Femur (tissue), 1 donor: ENCODE measurements around the gene TTC7B.

Experiments
- DNase-seq: peaks from one replicate; pipeline ENCODE4 v3.0.0-alpha.2; 2017

The TTC7B gene

DNA sequence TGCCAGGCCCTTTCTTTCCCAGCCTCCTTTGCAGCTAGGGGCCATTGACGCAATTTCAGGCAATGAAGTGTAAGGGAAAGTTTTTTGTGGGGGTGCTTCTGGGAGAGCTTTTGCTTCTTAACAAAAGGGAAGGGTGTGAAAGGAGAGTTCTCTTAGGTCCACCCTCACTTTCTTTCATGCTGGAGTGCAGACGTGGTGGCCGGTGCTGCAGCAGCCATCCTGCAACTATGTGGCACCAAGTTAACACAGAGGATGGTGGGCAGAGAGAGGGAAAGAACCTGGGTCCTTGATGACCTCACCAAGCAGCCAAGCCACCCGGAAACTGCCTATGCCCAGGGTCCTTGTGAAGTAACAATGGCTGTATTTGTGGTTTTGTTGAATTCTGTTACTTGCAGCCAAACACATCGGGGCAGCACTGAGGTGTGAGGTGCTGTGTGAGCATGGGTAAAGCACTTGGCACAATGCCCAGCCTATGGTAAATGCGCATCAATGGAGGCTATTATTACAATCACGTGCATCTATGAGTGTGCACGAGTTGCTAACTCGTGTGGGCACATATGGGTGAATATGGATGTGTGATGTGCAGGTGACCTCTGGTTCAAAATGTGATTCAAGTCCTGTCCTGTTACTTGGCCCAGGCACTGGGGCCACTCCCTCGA lies 296.8 kb downstream of the TTC7B start:
- DNase-seq = no peak

GRCh38 chr14:90518941-90519256 lies 297.3 kb downstream of the TTC7B start:
- DNase-seq = no peak

DNA sequence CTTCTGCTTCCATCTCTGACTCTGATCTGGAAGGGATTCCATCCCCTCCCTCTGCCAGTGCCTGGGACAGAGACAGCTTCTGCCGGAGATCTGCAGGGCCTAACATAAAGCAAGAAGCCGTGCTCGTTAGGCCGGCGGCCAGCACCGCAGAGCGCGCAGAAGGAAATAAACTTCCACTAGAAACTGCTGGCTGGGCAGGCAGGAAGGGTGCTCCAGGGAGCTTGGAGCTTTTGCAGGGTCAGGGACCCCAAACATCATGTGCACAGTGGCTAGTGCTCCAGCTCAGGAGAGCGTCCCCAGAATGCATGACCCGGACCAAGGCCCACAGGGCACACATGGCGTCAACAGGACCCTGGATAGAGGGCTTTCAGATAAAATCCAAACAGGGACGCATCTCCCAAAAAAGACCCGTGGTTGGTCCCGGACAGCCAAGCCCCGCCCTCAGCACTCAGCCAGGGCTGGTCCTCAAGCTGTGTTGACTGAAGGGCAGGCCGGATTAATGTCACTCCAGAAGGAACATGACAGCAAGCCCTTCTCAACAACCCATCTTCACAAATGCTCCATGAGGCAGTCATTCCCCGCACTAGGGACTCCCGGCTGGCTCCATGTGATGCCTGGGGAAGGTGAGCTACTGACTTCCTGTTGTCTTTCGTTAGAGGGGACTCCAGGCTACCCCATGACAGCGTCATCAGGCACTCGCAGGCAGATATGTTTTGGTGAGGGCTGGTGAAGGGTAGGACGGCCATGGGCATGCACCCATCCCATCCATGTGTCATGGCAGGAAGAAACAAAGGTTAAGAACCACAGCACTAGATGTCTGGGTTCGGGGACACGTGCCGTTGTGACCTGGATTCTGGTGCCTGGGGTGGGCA lies 297.9 kb downstream of the TTC7B start:
- peak; percentile 66 for DNase-seq

GRCh38 chr14:90517076-90517841 lies 299.0 kb downstream of the TTC7B start:
- no peak for DNase-seq

- no peak for DNase-seq
Measured at GRCh38 chr14:90514566-90514965, 301.7 kb downstream of the TTC7B start.

- DNase-seq = no peak
Measured at GRCh38 chr14:90514015-90514398, 302.2 kb downstream of the TTC7B start.

- DNase-seq = peak; percentile 89
Measured at GRCh38 chr14:90513161-90514014, 302.8 kb downstream of the TTC7B start.

GRCh38 chr14:90512329-90512991 lies 303.8 kb downstream of the TTC7B start:
- DNase-seq = no peak

DNA sequence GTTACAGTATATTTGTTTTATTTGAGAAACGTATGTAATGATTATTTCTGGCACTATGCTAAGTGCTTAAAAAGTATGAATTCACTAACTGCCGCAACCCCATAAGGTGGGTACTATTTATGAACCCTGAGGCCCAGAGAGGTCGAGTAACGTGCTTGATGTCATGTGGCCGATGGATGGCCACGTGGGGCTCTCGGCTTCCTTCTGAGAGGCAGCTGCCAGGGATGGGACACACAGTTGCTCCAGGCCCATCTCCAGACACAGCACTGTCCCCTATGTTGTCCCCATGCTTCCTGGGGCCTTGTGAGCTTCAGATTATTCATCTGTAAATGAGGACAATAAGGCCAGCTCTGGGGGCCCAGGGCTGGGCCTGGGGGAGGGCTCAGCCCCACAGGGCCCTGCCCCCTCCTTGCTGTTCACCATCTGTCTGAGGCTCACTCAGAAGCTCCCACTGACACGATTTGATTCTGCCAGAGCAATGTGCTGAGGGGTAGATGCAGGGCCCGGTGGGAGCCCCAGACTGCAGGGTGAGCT lies 304.4 kb downstream of the TTC7B start:
- DNase-seq = no peak

DNA sequence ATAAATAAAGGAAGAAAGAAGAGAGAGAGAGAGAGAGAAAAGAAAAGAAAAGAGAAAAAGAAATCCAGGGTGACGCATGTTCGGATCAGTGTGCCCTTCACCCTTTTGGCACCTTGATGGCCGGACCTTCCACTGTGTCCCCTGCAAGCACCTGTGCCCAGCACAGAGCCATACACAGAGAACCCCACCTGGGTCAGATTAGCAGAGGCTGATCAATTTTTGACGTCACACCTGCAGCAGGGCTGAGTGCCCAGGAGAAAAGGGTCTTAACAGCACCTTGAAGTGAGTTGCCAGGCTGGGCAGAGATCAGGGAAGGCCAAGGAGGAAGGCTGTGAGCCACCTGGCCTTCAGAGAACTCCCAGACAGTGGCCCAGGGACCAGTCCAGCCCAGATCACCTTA lies 305.0 kb downstream of the TTC7B start:
- DNase-seq = no peak

DNA sequence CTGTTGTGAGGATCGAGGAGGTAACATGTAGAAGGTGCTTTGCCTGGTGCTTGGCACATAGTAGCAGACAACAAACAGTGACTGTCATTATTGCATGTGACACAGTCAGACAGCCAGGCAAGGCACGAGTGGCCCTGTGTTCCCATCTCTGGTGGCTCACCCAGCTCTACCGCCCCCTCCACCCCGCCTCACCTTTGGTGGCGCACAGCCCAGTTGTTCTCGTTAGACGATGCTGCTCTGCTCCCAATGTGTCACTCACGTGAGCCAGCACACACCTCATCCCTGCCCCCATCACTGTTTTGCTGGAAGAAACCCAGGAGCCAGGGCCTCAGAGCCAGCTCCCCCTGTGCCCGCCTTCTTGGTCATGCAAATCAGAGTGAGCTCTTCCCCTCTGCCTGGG lies 306.1 kb downstream of the TTC7B start:
- DNase-seq = no peak

DNA sequence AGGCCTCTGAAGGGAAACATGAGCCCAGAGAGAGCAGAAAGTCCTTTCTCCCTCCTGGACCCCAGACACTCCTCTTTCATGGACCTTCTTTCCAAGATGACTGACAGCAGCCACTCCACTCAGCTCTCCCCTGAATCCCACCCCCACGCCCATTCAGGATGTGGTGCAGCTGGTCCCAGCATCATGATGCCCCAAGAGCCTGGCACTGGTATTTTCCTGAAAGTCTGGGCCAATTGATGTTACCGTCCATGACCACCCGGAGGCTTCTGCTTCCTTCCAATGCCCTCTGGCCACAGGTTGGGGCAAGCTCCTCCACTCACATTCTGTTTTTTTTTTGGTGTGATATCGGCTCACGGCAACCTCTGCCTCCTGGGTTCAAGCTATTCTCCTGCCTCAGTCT lies 306.8 kb downstream of the TTC7B start:
- no peak for DNase-seq

- no peak for DNase-seq
Measured at GRCh38 chr14:90508536-90509254, 307.5 kb downstream of the TTC7B start.

DNA sequence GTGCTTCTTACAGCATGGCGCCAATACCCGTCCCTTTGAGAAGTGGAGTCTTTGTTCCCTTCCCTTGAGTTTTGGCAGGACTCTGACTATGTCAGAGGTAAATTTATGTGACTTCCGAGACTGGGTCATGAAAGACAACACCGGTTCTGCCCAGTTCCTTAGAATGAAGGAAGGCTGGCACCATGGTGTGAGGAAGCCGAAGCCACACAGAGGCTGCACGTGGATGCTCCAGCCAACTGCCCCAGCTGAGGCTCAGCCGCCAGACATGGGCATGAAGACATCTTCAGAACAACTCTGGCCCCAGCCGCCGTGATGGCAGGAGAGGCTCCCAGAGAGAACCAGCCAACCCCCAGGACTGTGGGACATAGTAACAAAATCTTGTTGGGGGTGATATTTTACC lies 308.2 kb downstream of the TTC7B start:
- no peak for DNase-seq

DNA sequence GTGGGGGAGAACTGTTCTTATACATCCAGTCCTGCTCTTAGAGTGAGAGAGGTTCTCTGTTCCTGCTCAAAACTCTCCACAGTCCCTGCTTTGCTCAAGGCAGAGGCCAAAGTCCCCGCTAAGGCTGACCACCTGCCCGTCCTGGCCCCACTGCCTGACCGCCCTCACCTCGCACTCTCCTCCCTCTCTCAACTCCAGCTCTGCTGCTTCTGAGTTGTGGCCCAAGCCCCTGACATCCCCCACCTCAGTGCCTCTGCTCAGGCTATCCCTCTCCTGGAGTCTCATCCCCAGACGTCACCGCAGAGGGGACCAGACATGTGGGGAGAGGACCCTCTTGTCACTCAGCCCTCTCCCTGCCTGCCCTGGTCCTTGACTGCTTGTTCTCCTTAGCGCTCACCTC lies 308.8 kb downstream of the TTC7B start:
- DNase-seq = no peak

DNA sequence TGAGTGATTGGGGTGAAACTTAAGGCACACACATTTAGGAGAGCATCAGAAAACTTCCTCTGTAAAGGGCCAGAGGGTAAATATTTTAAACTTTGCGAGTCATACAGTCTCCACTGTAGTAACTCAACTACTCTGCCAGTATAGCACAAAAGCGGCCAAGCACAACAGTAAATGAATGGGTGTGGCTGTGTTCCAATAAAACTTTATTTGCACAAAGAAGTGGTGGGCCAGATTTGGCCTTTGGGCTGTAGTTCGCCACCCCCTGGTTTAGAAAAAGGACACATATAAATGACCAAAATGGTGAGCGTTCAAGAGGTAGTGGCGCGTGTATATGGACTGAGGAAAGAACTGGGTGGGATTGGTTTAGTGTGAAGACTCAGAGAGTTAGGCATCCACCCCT lies 309.5 kb downstream of the TTC7B start:
- no peak for DNase-seq

- peak; percentile 46 for DNase-seq
Measured at GRCh38 chr14:90505531-90505930, 310.7 kb downstream of the TTC7B start.

DNA sequence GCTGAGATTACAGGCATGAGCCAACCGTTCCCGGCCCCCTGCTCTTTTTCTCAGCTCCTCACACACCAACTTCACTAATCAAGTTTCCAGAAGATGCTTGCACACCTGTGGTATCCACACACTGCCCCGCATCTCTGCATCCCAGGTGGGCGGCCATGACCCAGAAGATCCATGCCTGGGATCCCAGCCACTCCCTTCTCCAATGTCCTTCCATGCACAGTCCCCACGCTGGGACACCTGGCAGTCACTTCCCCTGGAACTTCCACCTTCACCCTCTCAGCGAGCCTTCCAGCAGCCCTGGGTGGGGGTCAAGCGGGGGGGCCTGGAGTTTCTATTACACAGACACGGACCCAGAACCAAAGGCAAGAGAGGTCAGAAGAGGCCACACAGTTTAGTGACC lies 311.6 kb downstream of the TTC7B start:
- no peak for DNase-seq

DNA sequence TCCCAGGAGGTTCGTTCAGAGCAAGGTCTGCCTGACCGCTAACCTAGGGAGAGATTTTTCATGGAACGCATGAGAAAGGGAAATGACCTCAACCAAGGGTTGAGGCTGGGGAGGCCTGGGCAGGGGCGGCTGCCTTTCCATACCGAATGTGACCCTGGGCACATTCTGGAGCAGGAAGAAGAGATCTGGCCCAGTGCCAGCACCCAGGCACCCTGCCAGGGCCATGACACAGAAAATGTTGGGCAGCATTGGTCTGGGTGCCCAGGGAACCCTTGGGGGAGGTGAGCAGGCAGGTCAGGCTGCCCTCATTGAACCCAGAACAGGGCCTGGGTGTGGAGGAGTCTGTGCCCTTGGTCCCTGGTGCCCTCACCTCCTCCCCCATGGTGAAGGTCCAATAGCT lies 312.6 kb downstream of the TTC7B start:
- DNase-seq = no peak

GRCh38 chr14:90502760-90503159 lies 313.5 kb downstream of the TTC7B start:
- DNase-seq = no peak

GRCh38 chr14:90500665-90501370 lies 315.4 kb downstream of the TTC7B start:
- DNase-seq = no peak
